ENCODE results near the gene GRB2. TPM values are rescaled to one million over a fixed set of nuclear protein-coding genes. Genes with fewer than 3 reads are reported as not detected.

GRB2 gene
- total and polyA plus RNA-seq, 2 of the 8 experiments (the other 6 are each of a cell fraction or from before 2014, with no cell fraction given) = 44.2 to 101 TPM

DNA sequence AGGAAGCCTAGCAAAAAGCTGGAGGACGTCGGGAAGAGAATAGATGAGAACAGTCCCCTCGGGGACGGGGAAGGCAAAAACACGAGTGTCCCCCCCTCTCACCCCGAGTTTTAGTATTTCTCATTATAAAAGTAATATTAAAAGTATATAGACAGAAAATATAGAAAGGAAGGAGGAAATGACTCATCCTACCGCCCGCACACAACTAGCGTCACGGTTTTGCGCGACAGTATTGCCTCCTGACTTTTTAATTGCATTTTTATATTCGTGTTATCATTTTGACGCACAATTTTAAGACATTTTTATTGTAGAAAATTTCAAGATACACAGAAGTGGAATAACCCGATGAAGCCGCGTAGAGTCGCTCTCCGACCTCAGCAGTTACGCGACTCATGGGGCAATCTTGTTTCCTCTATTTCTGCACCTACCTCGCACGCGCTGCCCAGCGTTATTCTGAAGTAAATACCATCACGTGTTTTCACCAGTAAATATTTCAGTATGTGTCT is 115.6 kb downstream of the GRB2 start:
- Histone ChIP-seq H3K36me3 (ENCODE audit: control insufficient read depth in 2 of 4, insufficient read depth in 4 of 4, low read length in 3 of 4) (peaks cover 3 to 7% (median 5%) of the 10 kb centered on the region in 4 experiments; a peak in 3 of 8 replicates), H3K18ac (ENCODE audit: extremely low read depth, low read length) (no peak overlapping the region), H3K79me1 (ENCODE audit: low read depth, low read length) (no peaks in the 10 kb centered on the region; the same call in 1 of the 2 replicates), H2BK12ac (ENCODE audit: low read depth, low read length) (no peak overlapping the region), H3K23me2 (ENCODE audit: low read depth, low read length) (peaks cover 4% of the 10 kb centered on the region; the same call in 1 of the 2 replicates), H3K4me2 (ENCODE audit: insufficient read depth in 1 of 2, low read depth in 2 of 2, low read length in 2 of 2) (peak overlapping the region; percentile 64 to 76), H3K4ac (replicated peaks; ENCODE audit: insufficient read length, low read depth, low read length) (no peak overlapping the region), H3K9me3 (ENCODE audit: insufficient read depth in 2 of 2, low read depth in 1 of 2, low read length in 1 of 2) (no peaks in the 10 kb centered on the region), H2AFZ (ENCODE audit: low read length) (peak overlapping the region; percentile 37), H2BK15ac (ENCODE audit: low read length) (no peak overlapping the region), H2BK120ac (replicated peaks; ENCODE audit: low read depth, low read length) (no peak overlapping the region), H3K4me1 (replicated peaks in 1 of 4; ENCODE audit: control insufficient read depth in 3 of 4, insufficient read depth in 4 of 4, low read length in 3 of 4) (no peaks in the 10 kb centered on the region; a peak in 3 of 7 replicates), H4K5ac (ENCODE audit: insufficient read length, low read depth, low read length) (no peak overlapping the region), H2BK5ac (ENCODE audit: low read depth, low read length) (no peak overlapping the region), H3K27me3 (replicated peaks in 1 of 4; ENCODE audit: control insufficient read depth in 3 of 4, extremely low read depth in 1 of 4, insufficient read depth in 3 of 4, low read length in 3 of 4) (no peaks in the 10 kb centered on the region; a peak in 2 of 7 replicates), H3K56ac (replicated peaks; ENCODE audit: insufficient read length, low read depth, low read length) (no peak overlapping the region), H3K4me3 (ENCODE audit: extremely low read depth in 1 of 4, insufficient read depth in 2 of 4, low read depth in 3 of 4, low read length in 4 of 4) (peak overlapping the region; percentile 40 to 78 (median 62)), H3K23ac (ENCODE audit: insufficient read length) (no peak overlapping the region), H3K9ac (replicated peaks in 1 of 4; ENCODE audit: extremely low read depth in 1 of 4, low read depth in 3 of 4, low read length in 3 of 4) (peak overlapping the region in 3 of 4 experiments; percentile 1 to 36 (median 2); a peak in 4 of 7 replicates), H3K79me2 (ENCODE audit: control insufficient read depth in 1 of 2, insufficient read depth in 2 of 2, low read length in 2 of 2) (0 out of 4 replicates have a peak, but pooled peaks cover 0 to 2% of the 10 kb centered on the region in 2 experiments), H2BK20ac (ENCODE audit: low read length) (no peak overlapping the region), H2AK5ac (ENCODE audit: low read depth, low read length) (no peak overlapping the region), H3K27ac (ENCODE audit: low read depth, low read length) (no peak overlapping the region), H4K20me1 (replicated peaks in 1 of 2; ENCODE audit: control insufficient read depth in 1 of 2, insufficient read depth in 2 of 2, low read length in 2 of 2) (peaks cover 0 to 3% of the 10 kb centered on the region in 2 experiments), H4K8ac (ENCODE audit: extremely low read depth, insufficient read depth, low read length) (no peak overlapping the region), H3K14ac (ENCODE audit: insufficient read length) (no peak overlapping the region), H4K91ac (replicated peaks; ENCODE audit: insufficient read length, low read length) (no peak overlapping the region)
- CTCF ChIA-PET (ENCODE audit: partially characterized antibody) = interaction anchor here (0.8 to 1.8 kb wide), 27 partner anchors 9 to 227 kb away, joined by 3 to 16 read pairs (median 4); partner anchors contain the start of genes GGA3, MIF4GD, MRPS7 and TSEN54
- 15% methylated on average over 26 of the region's 26 CpGs; no CpG with 5 or more reads in 1 of the 2 experiments for WGBS, 2 experiments (ENCODE audit: extremely low coverage in 1 of 2, insufficient coverage in 1 of 2, insufficient read length in 1 of 2, insufficient replicate concordance in 2 of 2, low coverage in 1 of 2, low lambda C conversion rate in 2 of 2, missing lambda C conversion rate in 1 of 2)
- no peak for DNase-seq (ENCODE audit: low read depth in 1 of 2, low spot score in 2 of 2)
- POLR2A ChIA-PET (ENCODE audit: partially characterized antibody) = interaction anchor here (0.6 to 2.4 kb wide), 13 partner anchors 9 to 133 kb away, joined by 3 to 12 read pairs (median 4); partner anchors contain the start of genes GGA3, MIF4GD and MRPS7
- no peak for FAIRE-seq
- TF ChIP-seq, protein P1, sequence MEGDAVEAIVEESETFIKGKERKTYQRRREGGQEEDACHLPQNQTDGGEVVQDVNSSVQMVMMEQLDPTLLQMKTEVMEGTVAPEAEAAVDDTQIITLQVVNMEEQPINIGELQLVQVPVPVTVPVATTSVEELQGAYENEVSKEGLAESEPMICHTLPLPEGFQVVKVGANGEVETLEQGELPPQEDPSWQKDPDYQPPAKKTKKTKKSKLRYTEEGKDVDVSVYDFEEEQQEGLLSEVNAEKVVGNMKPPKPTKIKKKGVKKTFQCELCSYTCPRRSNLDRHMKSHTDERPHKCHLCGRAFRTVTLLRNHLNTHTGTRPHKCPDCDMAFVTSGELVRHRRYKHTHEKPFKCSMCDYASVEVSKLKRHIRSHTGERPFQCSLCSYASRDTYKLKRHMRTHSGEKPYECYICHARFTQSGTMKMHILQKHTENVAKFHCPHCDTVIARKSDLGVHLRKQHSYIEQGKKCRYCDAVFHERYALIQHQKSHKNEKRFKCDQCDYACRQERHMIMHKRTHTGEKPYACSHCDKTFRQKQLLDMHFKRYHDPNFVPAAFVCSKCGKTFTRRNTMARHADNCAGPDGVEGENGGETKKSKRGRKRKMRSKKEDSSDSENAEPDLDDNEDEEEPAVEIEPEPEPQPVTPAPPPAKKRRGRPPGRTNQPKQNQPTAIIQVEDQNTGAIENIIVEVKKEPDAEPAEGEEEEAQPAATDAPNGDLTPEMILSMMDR (IDR thresholded peaks at IDR 0.05; ENCODE audit: control extremely low read depth in 1 of 3, insufficient read depth in 1 of 3, low read depth in 1 of 3, low read length in 3 of 3) = peak in 2 of 3 experiments; percentile 19 to 32; a peak in 2 of 4 replicates
- TF ChIP-seq BRCA1 (IDR thresholded peaks at IDR 0.05; ENCODE audit: low read depth, low read length) = no peak
- TF ChIP-seq PHF8 (conservative IDR thresholded peaks at IDR 0.05; ENCODE audit: low read depth, low read length) = no peak
- peak; percentile 42 to 50 for TF ChIP-seq RAD21 (IDR thresholded peaks at IDR 0.05 in 1 of 2, conservative IDR thresholded peaks at IDR 0.05 in 1 of 2; ENCODE audit: low read depth in 2 of 2, low read length in 2 of 2)
- TF ChIP-seq CHD1 (IDR thresholded peaks at IDR 0.05; ENCODE audit: low read depth, low read length) = no peak
- TF ChIP-seq SIRT6 (IDR thresholded peaks at IDR 0.05; ENCODE audit: low read length) = no peak
- TF ChIP-seq CHD2 (IDR thresholded peaks at IDR 0.05; ENCODE audit: low read length) = no peak
- no peak for TF ChIP-seq TAF7 (optimal IDR thresholded peaks at IDR 0.05; ENCODE audit: borderline replicate concordance, low read depth, low read length)
- TF ChIP-seq, protein P2, sequence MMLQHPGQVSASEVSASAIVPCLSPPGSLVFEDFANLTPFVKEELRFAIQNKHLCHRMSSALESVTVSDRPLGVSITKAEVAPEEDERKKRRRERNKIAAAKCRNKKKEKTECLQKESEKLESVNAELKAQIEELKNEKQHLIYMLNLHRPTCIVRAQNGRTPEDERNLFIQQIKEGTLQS (IDR thresholded peaks at IDR 0.05; ENCODE audit: insufficient read depth, low read depth, low read length) = 0 out of 2 replicates have a peak, but pooled peaks have one; percentile 12

All from H1 (cell line).